Loucy (cell line): Measurements from ENCODE around the gene SP1.

Experiments
- EZH2phosphoT487 ChIP-seq: fragments of 200-600 bp; IDR thresholded peaks from 2 replicates; pipeline ENCODE4 v1.6.1; 2018; ENCODE audit warnings: antibody characterized with exemption, mild to moderate bottlenecking, moderate library complexity, borderline replicate concordance
- TF ChIP-seq, protein P1 (sequence below): fragments of 200-600 bp; sonication (generic); conservative IDR thresholded peaks from 2 replicates; pipeline ENCODE4 v1.5.1; 2014; ENCODE audit warnings: mild to moderate bottlenecking, antibody characterized with exemption, low read length

DNA sequence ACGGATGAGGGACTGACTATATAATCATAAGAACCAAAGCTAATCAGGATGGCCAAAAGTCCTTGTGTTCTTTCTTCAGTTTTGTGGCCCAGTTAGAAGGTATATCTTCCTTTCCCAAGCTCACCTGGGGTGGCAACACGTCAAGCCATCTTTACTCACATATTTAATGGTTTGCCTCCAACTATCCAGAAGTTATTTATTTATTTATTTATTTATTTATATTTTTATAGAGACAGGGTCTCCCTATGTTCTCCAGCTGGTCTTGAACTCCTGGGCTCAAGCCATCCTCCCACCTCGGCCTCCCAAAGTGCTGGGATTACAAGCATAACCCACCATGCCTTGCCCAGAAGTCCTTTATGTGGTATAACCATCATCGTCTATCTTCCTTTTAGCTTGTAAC is 32.1 kb upstream of the SP1 start:
- TF ChIP-seq, protein P1, sequence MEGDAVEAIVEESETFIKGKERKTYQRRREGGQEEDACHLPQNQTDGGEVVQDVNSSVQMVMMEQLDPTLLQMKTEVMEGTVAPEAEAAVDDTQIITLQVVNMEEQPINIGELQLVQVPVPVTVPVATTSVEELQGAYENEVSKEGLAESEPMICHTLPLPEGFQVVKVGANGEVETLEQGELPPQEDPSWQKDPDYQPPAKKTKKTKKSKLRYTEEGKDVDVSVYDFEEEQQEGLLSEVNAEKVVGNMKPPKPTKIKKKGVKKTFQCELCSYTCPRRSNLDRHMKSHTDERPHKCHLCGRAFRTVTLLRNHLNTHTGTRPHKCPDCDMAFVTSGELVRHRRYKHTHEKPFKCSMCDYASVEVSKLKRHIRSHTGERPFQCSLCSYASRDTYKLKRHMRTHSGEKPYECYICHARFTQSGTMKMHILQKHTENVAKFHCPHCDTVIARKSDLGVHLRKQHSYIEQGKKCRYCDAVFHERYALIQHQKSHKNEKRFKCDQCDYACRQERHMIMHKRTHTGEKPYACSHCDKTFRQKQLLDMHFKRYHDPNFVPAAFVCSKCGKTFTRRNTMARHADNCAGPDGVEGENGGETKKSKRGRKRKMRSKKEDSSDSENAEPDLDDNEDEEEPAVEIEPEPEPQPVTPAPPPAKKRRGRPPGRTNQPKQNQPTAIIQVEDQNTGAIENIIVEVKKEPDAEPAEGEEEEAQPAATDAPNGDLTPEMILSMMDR: no peak
- TF ChIP-seq EZH2phosphoT487: no peak
